ENCODE data around the gene TMED1.

GRCh38 chr19:10805758-10806247 lies 30.2 kb downstream of the TMED1 start:
- TF ChIP-seq CTCF (IDR thresholded peaks at IDR 0.05) (no peak), EZH2phosphoT487 (IDR thresholded peaks at IDR 0.05) (no peak), EZH2 (IDR thresholded peaks at IDR 0.05) (no peak)
